ENCODE data around the gene SPNS3.

DNA sequence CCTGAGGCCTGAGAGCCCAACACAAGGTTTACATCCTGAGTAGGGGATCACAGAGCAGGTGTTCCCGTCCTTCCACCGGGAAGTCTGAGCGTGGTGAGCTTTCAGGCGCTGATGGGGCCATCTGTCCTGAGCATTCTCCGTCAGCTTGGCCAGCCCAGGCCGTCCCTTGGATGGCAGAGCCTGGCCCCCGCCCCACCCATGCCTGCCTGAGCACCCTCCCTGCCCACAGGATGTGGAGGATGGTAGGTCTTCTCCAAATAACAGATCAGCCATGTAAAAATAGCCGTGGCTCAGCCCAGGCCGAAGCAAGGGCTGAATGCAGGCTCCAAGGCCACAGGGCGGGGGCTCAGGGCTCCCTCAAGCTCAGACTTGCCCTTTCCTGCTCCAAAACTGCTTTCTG, 85.2 kb downstream of the SPNS3 start:
- TF ChIP-seq, protein P1, sequence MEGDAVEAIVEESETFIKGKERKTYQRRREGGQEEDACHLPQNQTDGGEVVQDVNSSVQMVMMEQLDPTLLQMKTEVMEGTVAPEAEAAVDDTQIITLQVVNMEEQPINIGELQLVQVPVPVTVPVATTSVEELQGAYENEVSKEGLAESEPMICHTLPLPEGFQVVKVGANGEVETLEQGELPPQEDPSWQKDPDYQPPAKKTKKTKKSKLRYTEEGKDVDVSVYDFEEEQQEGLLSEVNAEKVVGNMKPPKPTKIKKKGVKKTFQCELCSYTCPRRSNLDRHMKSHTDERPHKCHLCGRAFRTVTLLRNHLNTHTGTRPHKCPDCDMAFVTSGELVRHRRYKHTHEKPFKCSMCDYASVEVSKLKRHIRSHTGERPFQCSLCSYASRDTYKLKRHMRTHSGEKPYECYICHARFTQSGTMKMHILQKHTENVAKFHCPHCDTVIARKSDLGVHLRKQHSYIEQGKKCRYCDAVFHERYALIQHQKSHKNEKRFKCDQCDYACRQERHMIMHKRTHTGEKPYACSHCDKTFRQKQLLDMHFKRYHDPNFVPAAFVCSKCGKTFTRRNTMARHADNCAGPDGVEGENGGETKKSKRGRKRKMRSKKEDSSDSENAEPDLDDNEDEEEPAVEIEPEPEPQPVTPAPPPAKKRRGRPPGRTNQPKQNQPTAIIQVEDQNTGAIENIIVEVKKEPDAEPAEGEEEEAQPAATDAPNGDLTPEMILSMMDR (IDR thresholded peaks at IDR 0.05; ENCODE audit: low read depth, low read length, missing input control): no peak
- TF ChIP-seq, protein P2, sequence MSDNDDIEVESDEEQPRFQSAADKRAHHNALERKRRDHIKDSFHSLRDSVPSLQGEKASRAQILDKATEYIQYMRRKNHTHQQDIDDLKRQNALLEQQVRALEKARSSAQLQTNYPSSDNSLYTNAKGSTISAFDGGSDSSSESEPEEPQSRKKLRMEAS (IDR thresholded peaks at IDR 0.05): no peak
- no peak for TF ChIP-seq RAD21 (IDR thresholded peaks at IDR 0.05)
- TF ChIP-seq, protein P3, sequence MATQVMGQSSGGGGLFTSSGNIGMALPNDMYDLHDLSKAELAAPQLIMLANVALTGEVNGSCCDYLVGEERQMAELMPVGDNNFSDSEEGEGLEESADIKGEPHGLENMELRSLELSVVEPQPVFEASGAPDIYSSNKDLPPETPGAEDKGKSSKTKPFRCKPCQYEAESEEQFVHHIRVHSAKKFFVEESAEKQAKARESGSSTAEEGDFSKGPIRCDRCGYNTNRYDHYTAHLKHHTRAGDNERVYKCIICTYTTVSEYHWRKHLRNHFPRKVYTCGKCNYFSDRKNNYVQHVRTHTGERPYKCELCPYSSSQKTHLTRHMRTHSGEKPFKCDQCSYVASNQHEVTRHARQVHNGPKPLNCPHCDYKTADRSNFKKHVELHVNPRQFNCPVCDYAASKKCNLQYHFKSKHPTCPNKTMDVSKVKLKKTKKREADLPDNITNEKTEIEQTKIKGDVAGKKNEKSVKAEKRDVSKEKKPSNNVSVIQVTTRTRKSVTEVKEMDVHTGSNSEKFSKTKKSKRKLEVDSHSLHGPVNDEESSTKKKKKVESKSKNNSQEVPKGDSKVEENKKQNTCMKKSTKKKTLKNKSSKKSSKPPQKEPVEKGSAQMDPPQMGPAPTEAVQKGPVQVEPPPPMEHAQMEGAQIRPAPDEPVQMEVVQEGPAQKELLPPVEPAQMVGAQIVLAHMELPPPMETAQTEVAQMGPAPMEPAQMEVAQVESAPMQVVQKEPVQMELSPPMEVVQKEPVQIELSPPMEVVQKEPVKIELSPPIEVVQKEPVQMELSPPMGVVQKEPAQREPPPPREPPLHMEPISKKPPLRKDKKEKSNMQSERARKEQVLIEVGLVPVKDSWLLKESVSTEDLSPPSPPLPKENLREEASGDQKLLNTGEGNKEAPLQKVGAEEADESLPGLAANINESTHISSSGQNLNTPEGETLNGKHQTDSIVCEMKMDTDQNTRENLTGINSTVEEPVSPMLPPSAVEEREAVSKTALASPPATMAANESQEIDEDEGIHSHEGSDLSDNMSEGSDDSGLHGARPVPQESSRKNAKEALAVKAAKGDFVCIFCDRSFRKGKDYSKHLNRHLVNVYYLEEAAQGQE (IDR thresholded peaks at IDR 0.05): no peak
- no peak for TF ChIP-seq SP1 (IDR thresholded peaks at IDR 0.05)
- TF ChIP-seq GABPA (IDR thresholded peaks at IDR 0.05 in 1 of 2, conservative IDR thresholded peaks at IDR 0.05 in 1 of 2): no peak

Measured in liver (tissue), 3 donors.